ENCODE measurements around the gene ALDH4A1. TPM values are rescaled to one million over a fixed set of nuclear protein-coding genes. Genes with fewer than 3 reads are reported as not detected.

Gene ALDH4A1
- total RNA-seq, 1 donor from 2014 or later, result 11.5 TPM

GRCh38 chr1:18912550-18912949 is 10.2 kb upstream of the ALDH4A1 start:
- no peak for DNase-seq (ENCODE audit: low spot score in 2 of 2, unreplicated experiment in 2 of 2)
- Mint-ChIP-seq H3K4me1 (peaks cover 6% of the 10 kb centered on the region), H3K9me3 (no peaks in the 10 kb centered on the region), H3K27ac (no peak overlapping the region), H3K4me3 (no peak overlapping the region), H3K36me3 (peaks cover 13% of the 10 kb centered on the region), H3K27me3 (ENCODE audit: low read depth) (no peaks in the 10 kb centered on the region)
- no peak for TF ChIP-seq CTCF (IDR thresholded peaks at IDR 0.05; ENCODE audit: unreplicated experiment)

DNA sequence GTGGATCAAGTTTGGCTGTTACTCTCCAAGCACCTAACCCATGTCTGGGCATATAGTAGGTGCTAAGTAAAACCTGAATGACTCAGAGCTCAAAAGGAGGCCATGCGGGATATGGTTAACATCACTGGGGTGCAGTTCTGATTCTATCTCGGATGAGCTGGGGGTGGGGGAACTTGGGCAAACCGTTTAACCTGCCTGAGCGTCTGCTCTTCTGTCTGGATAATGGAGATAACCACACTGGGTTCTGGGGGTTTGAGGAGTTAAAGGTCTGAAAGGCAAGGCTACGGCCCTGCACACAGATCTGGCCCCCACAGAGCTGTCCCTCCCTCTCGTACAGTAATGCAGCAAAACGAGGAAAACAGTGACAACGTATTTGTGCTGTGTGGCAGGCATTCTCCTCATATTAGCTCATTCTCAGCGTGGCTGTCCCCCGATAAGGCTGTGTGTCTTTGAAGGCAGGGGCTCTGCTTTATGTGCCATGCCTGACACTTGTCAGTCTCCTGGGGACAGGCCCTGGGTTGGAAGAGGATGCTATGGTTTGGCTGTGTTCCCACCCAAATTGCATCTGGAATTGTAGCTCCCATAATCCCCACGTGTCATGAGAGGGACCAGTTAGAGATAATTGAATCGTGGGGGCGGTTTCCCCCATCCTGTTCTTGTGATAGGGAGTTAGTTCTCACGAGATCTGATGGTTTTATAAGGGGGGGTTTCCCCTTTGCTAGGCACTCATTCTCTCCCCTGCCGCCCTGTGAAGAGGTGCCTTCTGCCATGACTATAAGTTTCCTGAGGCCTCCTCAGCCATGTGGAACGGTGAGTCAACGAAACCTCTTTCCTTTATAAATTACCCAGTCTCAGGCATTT is 6.8 kb upstream of the ALDH4A1 start:
- no peaks in the 10 kb centered on the region for H3K9me3 Mint-ChIP-seq
- H3K4me3 Mint-ChIP-seq, result no peak overlapping the region
- H3K36me3 Mint-ChIP-seq, result peaks cover 10% of the 10 kb centered on the region
- no peak for TF ChIP-seq CTCF (IDR thresholded peaks at IDR 0.05; ENCODE audit: unreplicated experiment)
- peaks cover 4% of the 10 kb centered on the region for H3K4me1 Mint-ChIP-seq
- DNase-seq (ENCODE audit: low spot score in 2 of 2, unreplicated experiment in 2 of 2), result no peak
- no peak overlapping the region for H3K27ac Mint-ChIP-seq
- H3K27me3 Mint-ChIP-seq (ENCODE audit: low read depth), result no peaks in the 10 kb centered on the region

GRCh38 chr1:18907917-18908845 is 5.8 kb upstream of the ALDH4A1 start:
- Mint-ChIP-seq H3K9me3 (no peaks in the 10 kb centered on the region), H3K4me1 (peaks cover 10% of the 10 kb centered on the region), H3K27me3 (ENCODE audit: low read depth) (no peaks in the 10 kb centered on the region), H3K36me3 (peaks cover 10% of the 10 kb centered on the region), H3K4me3 (no peak overlapping the region), H3K27ac (no peak overlapping the region)
- no peak for TF ChIP-seq CTCF (IDR thresholded peaks at IDR 0.05; ENCODE audit: unreplicated experiment)
- DNase-seq (ENCODE audit: low spot score in 2 of 2, unreplicated experiment in 2 of 2), result no peak

DNA sequence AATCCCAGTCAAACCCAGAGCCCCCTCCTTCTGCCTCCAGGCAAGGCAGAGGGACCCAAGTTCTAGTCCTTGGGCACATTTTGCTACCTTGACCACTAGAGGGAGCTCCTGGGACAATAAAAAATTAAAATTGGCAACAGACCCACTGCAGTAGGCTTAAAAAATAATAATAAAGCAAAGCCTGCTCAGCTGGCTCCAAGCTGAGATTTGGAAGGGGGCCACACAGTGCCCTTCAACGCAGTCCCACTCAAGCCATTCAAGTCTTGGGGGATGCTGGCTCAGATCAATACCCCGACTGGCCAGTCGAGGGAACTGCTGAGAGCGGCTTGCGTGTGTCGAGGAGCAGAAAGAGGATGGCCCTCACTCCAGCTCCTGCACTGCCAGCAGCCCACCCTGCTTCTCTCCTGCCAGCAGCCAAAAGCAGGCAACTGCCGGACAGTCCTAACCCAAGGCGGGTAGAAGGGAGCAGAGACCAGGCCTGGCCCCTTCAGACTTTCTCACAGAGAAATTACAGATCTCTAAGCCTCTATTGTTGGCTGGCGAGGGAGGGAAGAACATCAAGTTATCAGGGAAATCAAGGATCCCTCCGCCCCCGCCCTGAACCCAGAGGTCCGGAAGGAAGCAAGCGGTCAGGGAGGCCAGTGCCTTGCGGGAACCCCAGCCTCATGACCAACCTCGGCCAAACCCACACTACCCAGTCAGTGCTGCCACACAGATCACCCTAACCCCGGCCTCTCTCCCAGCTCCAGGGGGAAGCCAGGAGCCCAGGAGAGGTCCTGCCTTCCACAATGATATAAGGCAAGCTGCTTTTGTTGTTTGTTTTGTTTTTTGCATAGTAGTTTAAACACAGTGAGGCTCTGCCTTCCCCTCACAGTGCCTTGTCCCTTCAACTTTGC is 4.9 kb upstream of the ALDH4A1 start:
- H3K27ac Mint-ChIP-seq, result no peak overlapping the region
- no peaks in the 10 kb centered on the region for H3K9me3 Mint-ChIP-seq
- H3K36me3 Mint-ChIP-seq, result peaks cover 10% of the 10 kb centered on the region
- no peak overlapping the region for H3K4me3 Mint-ChIP-seq
- peak in 1 of 2 experiments; percentile 67 for DNase-seq (ENCODE audit: low spot score in 2 of 2, unreplicated experiment in 2 of 2)
- H3K27me3 Mint-ChIP-seq (ENCODE audit: low read depth), result no peaks in the 10 kb centered on the region
- peaks cover 10% of the 10 kb centered on the region for H3K4me1 Mint-ChIP-seq
- peak; percentile 93 for TF ChIP-seq CTCF (IDR thresholded peaks at IDR 0.05; ENCODE audit: unreplicated experiment)

- Mint-ChIP-seq H3K27ac (peak overlapping the region; percentile 99), H3K4me3 (peak overlapping the region; percentile 97), H3K27me3 (ENCODE audit: low read depth) (no peaks in the 10 kb centered on the region), H3K4me1 (peaks cover 17% of the 10 kb centered on the region), H3K36me3 (no peaks in the 10 kb centered on the region), H3K9me3 (no peaks in the 10 kb centered on the region)
- DNase-seq (ENCODE audit: low spot score in 2 of 2, unreplicated experiment in 2 of 2), result no peak
- no peak for TF ChIP-seq CTCF (IDR thresholded peaks at IDR 0.05; ENCODE audit: unreplicated experiment)
Measured at GRCh38 chr1:18903291-18903756, 969 bp upstream of the ALDH4A1 start.
